DOHH2 (cell line): ENCODE results near the gene HARS1.
"Not testable (repeated sequence)": the region's sequence is repeated elsewhere in the genome, so short reads cannot be mapped to it uniquely, and the experiment has no call there.

Experiments
- H3F3A ChIP-seq: fragments of 200-600 bp; sonication (generic), shearing (Covaris generic); 2 replicates; pipeline ENCODE4 v1.6.0; 2016; ENCODE audit warnings: antibody characterized with exemption, mild to moderate bottlenecking; ENCODE audit not compliant: control insufficient read depth, insufficient read depth
- H3K27ac ChIP-seq: fragments of 200-600 bp; sonication (generic); 2 replicates; pipeline ENCODE4 v1.5.1; 2014; ENCODE audit warnings: low read depth, mild to moderate bottlenecking, low read length, moderate library complexity
- H3K27me3 ChIP-seq: fragments of 200-600 bp; sonication (generic); 2 replicates; pipeline ENCODE4 v1.6.1; 2014; ENCODE audit warnings: mild to moderate bottlenecking, low read length, mixed read lengths; ENCODE audit not compliant: control insufficient read depth
- H3K36me3 ChIP-seq: fragments of 200-600 bp; sonication (generic); 2 replicates; pipeline ENCODE4 v1.6.1; 2014; ENCODE audit warnings: mild to moderate bottlenecking, low read length, moderate library complexity, mixed read lengths; ENCODE audit not compliant: control insufficient read depth
- H3K4me1 ChIP-seq: fragments of 200-600 bp; sonication (generic); 2 replicates; pipeline ENCODE4 v1.6.1; 2014; ENCODE audit warnings: mild to moderate bottlenecking, low read length, mixed read lengths; ENCODE audit not compliant: control insufficient read depth
- H3K4me2 ChIP-seq: fragments of 200-600 bp; sonication (generic); 2 replicates; pipeline ENCODE4 v1.6.0; 2014; ENCODE audit warnings: mild to moderate bottlenecking, low read length, moderate library complexity
- H3K4me3 ChIP-seq: fragments of 200-600 bp; sonication (generic); 2 replicates; pipeline ENCODE4 v1.5.1; 2014; ENCODE audit warnings: mild to moderate bottlenecking, low read length, mixed read lengths
- H3K79me2 ChIP-seq: fragments of 200-600 bp; sonication (generic); 2 replicates; pipeline ENCODE4 v1.6.1; 2014; ENCODE audit warnings: mild to moderate bottlenecking, low read length, mixed read lengths; ENCODE audit not compliant: control insufficient read depth
- H3K9me2 ChIP-seq: fragments of 200-600 bp; sonication (generic); replicated peaks from 2 replicates; pipeline ENCODE4 v1.6.1; 2014; ENCODE audit warnings: mild to moderate bottlenecking, low read length, mixed read lengths; ENCODE audit not compliant: control insufficient read depth
- H3K9me3 ChIP-seq: fragments of 200-600 bp; sonication (generic); 2 replicates; pipeline ENCODE4 v1.6.1; 2014; ENCODE audit warnings: antibody characterized with exemption, low read length, mixed read lengths; ENCODE audit not compliant: control insufficient read depth, insufficient read depth
- H4K20me1 ChIP-seq: fragments of 200-600 bp; sonication (generic); 2 replicates; pipeline ENCODE4 v1.6.0; 2014; ENCODE audit warnings: low read depth, mild to moderate bottlenecking, antibody characterized with exemption, low read length, moderate library complexity; ENCODE audit not compliant: control insufficient read depth, insufficient read depth
- CTCF ChIP-seq: fragments of 200-600 bp; sonication (generic); IDR thresholded peaks from one replicate; pipeline ENCODE4 v1.5.1; 2014; ENCODE audit warnings: antibody characterized with exemption, mild to moderate bottlenecking, low read depth, low read length; ENCODE audit not compliant: poor library complexity, severe bottlenecking
- EZH2phosphoT487 ChIP-seq: fragments of 200-600 bp; sonication (generic); IDR thresholded peaks from 2 replicates; pipeline ENCODE4 v1.6.1; 2017; ENCODE audit warnings: borderline replicate concordance, mild to moderate bottlenecking, antibody characterized with exemption, low read length, moderate library complexity, mixed read lengths

The HARS1 gene

GRCh38 chr5:140627972-140628371 is 63.2 kb downstream of the HARS1 start:
- peaks cover 15% of the 10 kb centered on the region for H3K4me1 ChIP-seq
- peaks cover 26% of the 10 kb centered on the region for H3K27me3 ChIP-seq
- no peaks in the 10 kb centered on the region for H3K36me3 ChIP-seq
- no peak overlapping the region for H3K27ac ChIP-seq
- H3K79me2 ChIP-seq: no peaks in the 10 kb centered on the region
- H3K9me3 ChIP-seq: peaks cover 2% of the 10 kb centered on the region; the same call in 1 of the 2 replicates
- H3K4me2 ChIP-seq: no peak overlapping the region
- no peak for TF ChIP-seq CTCF
- TF ChIP-seq EZH2phosphoT487: no peak
- H3K9me2 ChIP-seq: no peaks in the 10 kb centered on the region
- H4K20me1 ChIP-seq: no peaks in the 10 kb centered on the region
- H3K4me3 ChIP-seq: no peak overlapping the region
- no peaks in the 10 kb centered on the region for H3F3A ChIP-seq

- H3K79me2 ChIP-seq, H3K36me3 ChIP-seq, H3K9me2 ChIP-seq, H3F3A ChIP-seq, H3K4me1 ChIP-seq, H3K4me3 ChIP-seq, H4K20me1 ChIP-seq, H3K4me2 ChIP-seq, H3K27ac ChIP-seq, H3K27me3 ChIP-seq, H3K9me3 ChIP-seq: not testable (repeated sequence)
Observed at GRCh38 chr5:140624886-140625285, 66.3 kb downstream of the HARS1 start.
